Measurements from ENCODE around the gene TNIK.

The TNIK gene

DNA sequence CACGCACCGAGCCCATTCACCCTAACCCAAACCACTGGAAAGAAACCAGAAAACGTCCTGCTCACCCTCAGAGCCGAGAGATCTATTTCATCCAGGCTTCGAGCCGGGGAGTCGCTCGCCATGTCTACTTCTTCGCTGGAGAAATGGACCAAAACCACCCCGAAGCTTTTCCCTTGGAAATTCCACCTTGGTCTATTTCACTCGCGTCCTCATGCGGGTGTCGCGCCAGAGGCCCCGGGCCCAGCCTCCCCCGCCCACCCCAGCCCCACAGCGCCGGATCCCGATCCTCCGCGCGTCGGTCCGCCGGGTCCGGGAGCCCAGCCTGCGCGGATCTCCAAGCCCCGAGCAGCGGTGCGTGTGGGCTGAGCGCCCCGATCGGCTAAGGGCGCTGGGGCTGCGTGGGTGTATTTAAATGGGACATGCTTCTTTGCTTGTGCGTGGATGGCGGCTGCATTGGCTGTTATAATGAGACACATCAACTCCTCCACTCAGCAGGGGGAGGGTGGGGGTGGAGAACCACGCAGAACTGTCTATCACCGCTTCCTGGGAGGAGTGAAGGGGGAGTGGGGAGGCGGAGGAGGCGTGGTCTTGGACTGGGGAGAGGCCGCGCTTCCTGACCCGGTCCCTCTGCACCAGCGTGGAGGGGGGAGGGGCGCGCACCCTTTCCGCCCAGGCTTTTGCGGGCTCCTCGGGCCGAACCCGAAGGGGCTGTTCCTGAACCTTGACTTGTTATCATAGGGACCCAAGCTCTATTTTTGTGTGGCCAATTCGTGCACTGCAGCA lies at the start of gene TNIK:
TNIK (minus strand) TSS at position 464 of the 783 bp plus-strand sequence; CDS start at position 122, 342 bp downstream.
- ATAC-seq = peak; percentile 85

DNA sequence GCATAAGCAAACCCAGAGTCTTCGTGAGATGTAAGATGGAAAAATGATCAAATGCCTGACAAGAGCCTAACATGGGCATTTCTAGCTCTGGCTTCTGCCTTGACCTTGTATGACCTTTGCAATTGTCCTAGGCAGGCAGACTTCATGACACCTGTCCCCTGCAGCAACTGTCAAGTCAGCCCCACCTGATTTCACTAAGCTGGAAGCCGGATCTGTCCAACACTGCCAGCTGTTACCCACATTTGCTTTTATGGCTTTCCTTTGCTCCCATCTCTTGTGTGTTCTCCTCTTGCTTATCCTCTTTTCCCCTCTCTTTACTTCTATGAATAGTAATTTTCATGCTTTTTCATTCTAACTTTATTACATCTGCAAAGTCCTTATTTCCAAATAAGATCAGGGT lies 48.5 kb upstream of the TNIK start:
- DNase-seq (no peak), ATAC-seq (no peak)

More for the DNA sequence above, at the start of gene TNIK:
- peak; percentile 92 for DNase-seq

DNA sequence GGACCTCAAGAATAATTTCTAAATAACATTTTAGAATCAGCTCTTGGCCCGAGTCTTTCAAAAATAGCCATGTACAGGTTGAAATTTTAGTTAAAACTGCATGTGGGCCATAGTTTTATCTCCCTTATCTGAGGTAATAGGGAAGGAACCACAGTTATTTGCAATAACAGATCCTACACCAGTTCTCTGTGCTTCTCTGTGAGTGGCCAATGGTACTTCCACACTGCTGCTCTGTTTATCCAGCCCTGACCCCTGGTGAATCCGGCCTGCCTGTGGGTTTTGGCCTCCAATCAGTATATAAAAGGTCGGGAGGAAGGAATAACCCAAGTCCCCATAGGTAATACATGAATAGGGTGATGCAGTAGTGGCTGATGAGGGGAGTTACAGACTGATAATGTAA lies 48.0 kb upstream of the TNIK start:
- no peak for ATAC-seq
- no peak for DNase-seq

DNA sequence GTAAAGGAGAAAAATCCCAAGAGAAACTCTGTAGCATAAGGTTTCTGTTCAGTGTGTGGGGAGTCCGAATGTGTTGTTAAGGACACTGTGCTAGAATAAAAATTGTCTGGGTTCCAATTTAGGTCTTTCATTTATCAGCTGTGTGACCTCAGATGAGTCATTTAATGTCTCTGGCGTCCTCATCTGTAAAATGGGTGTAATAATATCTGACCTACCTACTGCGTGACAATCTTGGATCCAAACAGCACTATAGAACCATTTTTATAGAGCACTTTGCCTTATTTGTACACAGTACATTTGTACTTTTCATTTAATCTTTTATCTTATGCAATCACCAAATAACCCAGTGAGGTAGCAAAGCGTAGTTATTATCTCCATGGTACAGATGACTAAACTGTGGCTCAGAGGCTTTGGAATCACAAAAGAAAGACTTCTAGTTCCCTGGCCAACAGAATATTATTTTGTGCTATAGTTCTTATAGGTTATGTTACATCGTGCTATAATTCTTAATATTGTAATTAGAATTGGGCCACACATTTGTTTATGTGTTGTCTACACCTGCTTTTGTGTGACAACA lies 46.6 kb upstream of the TNIK start:
- DNase-seq (no peak), ATAC-seq (no peak)

DNA sequence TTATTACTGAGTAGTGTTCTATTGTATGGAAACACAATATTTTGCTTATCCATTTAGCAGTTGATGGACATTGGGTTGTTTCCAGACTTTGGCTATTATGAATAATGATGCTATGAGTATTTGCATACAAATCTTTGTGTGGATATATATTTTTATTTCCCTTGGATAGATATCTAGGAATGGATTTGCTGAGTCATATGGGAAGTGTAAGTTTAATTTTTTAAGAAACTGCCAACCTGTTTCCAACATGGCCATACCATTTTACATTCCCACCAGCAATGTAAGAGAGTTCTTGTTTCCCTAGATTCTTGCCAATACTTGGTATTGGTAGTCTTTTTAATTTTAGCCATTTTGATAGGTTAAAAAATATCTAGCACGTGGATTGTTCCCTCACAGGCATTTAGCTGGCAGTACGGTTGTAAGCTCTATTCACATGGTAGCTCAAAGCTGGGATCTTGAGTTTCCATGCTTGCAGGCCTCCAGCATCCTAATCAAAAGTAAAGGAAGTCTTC lies 45.7 kb upstream of the TNIK start:
- DNase-seq = no peak
- ATAC-seq = no peak

DNA sequence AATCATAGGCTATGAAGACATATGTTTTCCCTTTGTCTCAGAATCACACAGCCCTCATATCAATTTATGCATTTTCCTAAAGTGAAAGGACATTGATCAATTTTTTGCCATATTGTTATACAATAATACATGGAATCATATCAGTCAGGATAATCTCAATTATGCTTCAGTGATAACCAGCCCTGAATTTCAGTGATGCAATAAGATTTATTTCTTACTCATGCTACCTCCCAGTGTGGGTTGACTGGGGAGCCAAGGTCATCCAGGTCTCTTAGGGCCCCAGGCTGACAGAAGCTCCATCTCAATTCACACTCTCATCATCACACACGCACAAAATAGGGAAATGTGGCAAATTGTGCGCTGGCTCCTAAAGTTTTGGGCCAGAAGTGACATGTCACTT lies 44.2 kb upstream of the TNIK start:
- DNase-seq (no peak), ATAC-seq (no peak)

DNA sequence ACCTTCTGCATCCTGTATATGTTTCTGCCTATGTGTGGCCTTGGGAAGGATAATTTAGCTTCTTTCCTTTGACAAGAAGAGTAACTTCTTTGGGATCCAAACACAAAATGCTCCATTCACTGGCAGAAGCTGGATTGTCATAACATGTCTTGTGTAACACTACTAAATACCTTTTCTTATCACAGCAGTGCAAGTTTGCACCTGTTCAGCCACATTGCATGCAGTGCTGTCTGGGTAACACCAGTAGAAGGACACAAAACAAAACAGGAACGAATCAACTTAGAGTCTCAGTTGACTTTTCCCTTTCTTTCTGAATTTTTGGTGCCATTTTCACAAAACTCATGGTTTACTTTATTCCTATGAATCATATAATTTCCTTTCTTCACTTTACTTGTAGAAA lies 43.6 kb upstream of the TNIK start:
- DNase-seq = no peak

DNA sequence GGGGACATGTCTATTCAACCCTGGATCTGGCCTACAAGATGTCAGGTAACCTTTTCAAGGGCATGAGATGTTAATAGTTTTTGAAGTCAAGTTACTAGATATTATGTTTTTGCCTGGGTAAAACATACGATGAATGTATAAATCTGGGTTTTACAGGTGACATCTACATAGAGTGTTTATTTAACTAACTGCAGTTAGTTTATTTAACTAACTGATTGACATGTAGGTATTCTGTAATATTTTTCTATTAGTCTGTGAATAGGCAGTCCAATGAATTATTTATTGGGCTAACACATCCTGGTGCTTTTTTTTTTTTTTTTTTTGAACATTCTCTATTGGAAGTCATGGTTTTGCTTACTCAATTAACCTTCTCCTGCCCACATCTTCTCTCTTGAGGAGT lies 38.7 kb upstream of the TNIK start:
- DNase-seq = no peak
- ATAC-seq = no peak

More for the DNA sequence above, 43.6 kb upstream of the TNIK start:
- no peak for ATAC-seq

DNA sequence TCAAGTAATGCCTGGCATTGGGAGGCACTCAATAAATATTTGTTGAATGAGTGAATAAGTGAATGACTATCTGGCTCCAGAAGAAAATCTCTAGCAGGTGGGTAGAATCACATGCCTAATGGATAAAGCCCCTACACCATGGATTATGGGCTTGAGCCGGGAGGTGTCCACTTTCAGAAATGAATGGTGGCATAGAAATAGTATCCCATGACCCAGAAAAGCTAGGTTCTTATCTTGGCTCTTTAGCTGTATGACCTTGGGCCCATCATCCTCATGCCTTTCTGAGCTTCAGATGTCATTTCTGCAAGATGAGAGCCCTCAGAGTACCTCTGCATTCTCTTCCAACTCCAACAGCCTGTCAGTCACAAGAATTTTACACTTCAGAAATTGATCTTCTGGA lies 37.3 kb upstream of the TNIK start:
- DNase-seq = no peak
- ATAC-seq = no peak

DNA sequence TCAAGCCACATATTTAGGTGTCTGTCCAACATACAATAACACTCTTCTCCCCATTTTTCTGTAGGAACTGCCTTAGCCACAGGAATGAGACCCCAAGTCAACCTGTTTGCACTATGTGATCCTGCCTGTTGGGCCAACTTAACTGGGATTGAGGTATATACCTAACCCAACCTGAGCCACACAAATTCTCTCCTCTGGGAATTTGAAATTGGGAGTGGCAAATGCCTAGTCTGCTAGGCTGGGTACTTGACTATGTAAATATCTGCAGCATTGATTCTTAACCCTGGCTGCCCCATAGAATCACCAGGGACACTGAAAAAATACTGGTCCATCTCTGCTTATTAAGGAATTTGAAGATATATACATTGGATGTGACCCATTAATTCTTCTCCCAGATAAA lies 35.2 kb upstream of the TNIK start:
- ATAC-seq = no peak

DNA sequence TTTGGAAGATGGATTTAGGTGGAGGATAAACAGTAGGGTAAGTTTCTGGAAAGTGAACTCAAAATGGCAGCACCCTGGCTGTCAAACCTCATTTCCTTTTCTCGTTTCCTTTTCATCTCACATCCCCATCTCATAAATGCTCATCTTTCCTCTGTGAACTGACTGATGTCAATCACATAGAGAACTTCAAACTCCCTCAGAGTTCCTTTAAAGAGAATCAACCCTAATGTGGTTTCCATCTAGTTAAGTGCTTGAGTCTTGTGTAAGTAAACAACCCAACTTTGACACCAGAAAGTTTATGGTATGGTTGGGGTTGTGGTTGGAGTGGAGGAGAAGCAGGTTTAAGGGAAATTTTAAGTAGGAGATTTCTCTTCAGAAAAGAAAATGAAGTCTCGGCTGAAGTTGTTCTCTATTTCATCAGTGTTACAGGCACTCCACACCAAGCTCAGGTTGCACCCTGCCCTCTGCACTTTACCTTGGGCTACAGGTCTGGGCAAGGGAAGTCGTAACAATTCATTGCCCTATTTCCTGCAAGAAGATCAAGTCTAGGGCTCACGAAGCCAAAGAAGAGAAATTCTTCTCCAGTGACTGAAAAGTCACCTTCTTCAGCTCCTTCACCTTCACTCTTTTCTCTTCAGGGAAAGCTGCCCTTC lies 34.4 kb upstream of the TNIK start:
- no peak for ATAC-seq
- no peak for DNase-seq

More for the DNA sequence above, 35.2 kb upstream of the TNIK start:
- DNase-seq = no peak

DNA sequence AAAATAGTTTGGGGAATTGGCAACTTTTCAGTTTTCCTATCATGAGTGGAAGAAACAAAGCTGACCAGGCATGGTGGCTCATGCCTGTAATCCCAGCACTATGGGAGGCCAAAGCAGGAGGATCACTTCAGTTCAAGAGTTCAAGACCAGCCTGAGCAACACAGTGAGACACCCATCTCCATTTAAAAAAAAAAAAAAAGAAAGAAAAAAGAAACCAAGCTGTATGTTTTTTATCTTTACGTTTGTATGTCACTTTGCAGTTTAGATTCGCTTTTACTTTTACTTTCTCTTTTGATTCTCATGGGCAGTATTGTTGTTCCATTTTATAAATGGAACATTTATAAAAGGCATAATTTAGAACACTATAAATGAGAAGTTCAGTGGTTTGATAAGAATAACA lies 31.2 kb upstream of the TNIK start:
- DNase-seq = no peak
- peak; percentile 38 for ATAC-seq

DNA sequence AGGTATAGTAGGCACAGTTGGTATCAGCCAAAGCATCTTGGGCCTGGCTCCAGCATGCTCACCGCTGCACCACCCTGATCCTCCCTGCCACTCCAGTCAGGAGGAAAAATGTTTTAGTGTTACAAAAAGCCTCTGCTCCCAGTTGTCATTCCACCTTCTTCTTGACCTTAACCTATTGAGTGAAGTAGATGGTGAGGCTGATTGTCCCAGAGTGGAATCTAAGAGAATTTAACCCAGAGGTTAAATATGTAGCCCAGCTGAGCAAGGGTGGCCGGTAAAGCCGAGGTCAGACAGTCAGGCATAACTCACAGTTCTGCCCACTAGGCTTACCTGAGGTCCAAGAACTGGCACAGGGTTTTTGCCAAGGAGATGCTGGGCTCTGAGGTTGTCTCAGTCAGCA lies 30.7 kb upstream of the TNIK start:
- DNase-seq = no peak
- no peak for ATAC-seq

DNA sequence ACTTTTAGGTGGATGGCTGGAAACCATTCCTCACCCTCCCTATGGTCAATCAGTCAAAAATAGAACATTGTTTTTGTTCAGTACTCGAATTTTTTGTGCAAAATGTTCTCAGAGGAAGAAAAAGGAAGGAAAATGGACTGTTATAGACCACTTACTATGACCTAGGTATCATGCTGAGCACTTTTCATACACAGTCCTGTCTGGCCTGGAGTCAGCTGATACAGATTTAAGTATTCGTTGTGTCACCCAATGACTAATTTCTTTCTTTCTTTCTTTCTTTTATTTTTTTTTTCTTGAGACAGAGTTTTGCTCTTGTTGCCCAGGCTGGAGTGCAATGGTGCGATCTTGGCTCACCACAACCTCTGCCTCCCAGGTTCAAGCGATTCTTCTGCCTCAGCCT lies 29.1 kb upstream of the TNIK start:
- no peak for DNase-seq
- ATAC-seq = no peak

DNA sequence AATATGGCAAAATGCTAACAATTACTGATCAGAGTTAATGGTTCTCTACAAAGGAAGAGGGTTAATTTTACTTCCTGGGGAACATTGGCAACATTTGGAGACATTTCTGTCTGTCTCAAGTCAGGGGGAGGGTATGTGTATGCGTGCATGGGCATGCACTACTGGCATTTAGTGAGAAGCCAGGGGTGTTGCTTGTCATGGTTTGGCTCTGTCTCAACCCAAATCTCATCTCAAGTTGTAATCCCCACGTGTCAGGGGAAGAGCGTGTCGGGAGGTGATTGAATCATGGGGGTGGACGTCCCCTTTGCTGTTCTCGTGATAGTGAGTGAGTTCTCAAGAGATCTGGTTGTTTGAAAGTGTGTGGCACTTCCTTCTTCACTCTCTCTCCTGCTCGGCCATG lies 28.3 kb upstream of the TNIK start:
- DNase-seq (no peak), ATAC-seq (no peak)

DNA sequence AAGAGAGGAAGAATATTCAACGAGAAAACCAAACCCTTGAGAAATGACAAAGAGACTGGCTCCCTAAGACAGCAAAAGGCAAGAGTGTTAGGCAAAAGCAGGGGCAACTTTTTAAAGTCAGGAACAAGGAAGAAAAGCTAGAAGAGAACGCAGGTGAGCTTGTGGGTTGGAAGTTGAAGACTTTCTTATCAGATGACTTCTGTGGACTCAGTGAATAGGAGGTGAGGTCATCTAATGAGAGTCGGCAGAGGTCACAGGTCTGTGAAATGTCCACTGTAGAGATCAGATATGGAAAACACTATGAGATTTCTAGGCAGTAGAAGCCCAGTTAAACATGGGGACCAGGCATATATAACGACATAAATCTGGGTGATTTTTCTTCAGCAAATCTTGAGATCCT lies 27.2 kb upstream of the TNIK start:
- DNase-seq = no peak
- ATAC-seq = no peak

DNA sequence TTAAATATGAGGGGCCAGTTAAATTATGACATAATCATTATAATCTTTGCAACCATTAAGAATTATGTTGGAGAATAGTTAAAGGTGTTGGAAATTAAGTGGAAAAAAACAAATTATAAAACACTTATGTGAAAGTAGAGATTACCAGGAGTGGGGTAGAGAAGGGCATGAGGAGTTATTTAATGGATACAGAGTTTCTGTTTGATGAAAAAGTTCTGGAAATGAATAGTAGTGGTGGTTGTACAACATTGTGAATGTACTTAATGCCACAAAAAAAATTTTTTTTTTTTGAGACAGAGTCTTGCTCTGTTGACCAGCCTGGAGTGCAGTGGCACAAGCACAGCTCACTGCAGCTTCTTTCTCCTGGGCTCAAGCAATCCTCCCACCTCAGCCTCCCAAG lies 25.1 kb upstream of the TNIK start:
- ATAC-seq = no peak

DNA sequence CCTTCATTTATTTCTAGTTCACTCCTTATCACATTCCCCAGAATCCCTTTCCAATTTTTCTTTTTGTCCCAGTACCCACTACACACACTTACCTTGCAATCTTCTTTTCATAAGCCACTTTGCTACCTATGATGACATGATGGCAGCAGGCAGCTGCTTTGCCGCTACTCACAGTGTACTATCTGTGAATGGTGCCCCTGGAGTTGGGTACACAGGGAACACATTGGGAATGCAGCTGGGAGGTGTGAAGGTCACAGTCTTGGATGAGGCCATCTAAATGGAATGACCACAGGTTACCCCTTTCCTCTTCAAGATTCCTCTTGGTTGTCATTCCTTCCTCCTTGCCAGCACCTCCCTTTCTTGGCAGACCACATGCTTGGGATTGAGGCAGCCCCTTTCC lies 20.8 kb upstream of the TNIK start:
- no peak for ATAC-seq
- no peak for DNase-seq

More for the DNA sequence above, 25.1 kb upstream of the TNIK start:
- DNase-seq = no peak

DNA sequence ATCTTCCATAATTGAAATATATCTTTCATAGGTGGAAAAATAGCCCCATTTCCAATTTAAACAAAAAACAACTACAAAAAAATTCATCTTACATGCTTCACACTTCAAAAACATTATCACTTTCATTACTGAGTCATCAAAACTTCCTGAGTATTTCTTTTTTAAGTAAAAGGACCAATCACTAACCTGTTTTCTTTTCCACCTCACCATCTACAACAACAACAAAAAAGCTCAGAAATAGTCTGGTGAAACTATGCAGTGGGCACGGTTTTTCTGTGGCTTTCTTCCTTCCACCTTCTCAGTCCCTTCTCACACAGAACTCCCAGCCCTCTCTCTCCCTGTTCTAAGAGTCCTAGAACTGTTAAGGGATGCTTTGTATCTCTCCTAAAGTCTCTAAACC lies 20.3 kb upstream of the TNIK start:
- DNase-seq (no peak), ATAC-seq (peak; percentile 61)

DNA sequence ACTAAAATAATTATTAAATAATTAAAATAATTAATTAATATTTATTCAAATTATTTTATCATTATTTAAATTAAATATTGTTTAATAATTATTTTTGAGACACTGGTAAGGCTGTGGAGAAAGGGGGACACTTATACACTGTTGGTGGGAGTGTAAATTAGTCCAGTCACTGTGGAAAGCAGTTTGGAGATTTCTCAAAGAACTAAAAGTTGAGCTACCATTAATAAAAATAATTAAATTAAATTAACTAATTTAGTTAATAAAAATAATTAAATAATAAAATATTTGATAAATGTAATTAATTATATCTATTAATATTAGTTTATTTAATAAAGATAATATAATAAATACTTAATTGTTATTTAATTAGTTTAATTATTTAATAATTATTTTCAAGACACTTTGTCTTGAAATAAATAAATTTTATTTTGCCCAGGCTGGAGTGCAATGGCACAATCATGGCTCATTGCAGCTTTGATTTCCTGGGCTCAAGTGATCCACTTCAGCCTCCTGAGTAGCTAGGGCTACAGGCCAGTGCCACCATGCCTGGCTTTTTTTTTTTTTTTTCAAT lies 16.4 kb upstream of the TNIK start:
- ATAC-seq = no peak
- no peak for DNase-seq

DNA sequence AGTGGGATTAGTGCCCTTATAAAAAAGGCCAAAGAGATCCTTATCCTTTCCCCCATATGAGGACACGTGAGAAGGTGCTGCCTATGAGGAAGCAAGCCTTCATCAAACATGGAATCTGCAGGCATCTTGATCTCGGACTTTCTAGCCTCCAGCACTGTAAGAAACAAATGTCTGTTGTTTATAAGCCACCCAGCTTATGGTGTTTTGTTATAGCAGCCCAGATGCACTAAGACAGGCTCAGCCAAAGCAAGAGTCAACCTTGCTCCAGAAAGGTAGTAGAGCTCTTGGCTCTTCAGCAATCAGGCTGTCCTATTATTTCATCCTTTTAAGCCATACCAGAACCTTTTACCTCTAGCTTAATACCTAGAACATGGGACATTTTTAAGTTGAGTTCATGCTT lies 12.3 kb upstream of the TNIK start:
- DNase-seq (no peak), ATAC-seq (no peak)

DNA sequence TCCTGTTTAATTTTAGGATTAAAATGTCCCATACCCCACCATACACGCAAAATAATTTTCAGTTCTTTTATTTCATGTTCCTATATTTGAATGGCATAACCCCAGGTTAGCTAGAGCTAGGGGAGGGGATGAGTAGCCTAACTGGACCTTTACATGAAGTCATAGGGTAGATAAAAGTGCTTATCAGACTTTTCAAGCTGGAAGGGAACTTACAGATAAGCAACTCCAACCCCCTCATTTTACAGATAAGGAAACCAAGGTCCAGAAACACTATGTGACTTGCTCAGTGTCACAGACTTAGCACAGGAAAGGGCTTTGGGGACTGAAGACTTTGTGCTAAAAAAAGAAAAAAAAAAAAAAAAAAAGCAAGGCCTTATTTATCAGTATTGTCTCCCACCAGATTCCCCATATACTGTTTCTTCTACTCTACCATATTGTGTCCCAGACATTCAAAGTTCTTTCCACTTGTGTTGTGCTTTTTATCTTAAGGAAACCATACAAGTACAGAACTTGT lies 10.6 kb upstream of the TNIK start:
- DNase-seq (no peak), ATAC-seq (no peak)

DNA sequence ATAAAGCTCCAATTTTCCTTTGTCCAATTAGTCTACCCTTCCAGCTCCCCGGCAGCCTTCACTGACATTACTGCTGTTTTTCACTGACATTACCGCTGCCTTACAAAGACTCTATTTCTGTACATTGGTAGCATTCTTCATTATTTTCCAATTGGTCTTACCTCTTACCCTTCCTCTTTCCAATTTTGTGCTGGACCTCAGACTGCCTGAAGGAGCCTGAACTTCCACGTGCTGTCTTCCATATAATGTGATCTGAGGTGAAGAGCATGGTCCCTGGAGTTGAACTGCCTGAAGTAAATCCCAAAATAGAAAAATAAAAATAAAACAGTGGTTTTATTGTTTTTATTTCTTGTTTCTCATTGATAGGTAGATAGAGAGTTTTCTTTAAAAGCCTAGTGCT lies 9.2 kb upstream of the TNIK start:
- ATAC-seq (no peak), DNase-seq (no peak)
